Measurements from ENCODE around the gene SUGCT. TPM values are rescaled to one million over a fixed set of nuclear protein-coding genes. Genes with fewer than 3 reads are reported as not detected.

The SUGCT gene
- total and polyA plus RNA-seq, 9 of the 15 experiments (the other 6 are each of a cell fraction or from before 2014, with no cell fraction given), result 0.58 to 2.5 (median 1.4) TPM

- no peak overlapping the region for H3K4me3 ChIP-seq
- BruUV-seq (replicated peaks), result no TSS peak
- FAIRE-seq, result no peak
Measured at GRCh38 chr7:40842641-40843040, 707.8 kb downstream of the SUGCT start.

More at GRCh38 chr7:40842641-40843040, 707.8 kb downstream of the SUGCT start:
- ChIA-PET POLR2A (no interaction called here), CTCF (ENCODE audit: low intra/inter-chr PET ratio) (no interaction called here)
- ATAC-seq, result no peak
- Histone ChIP-seq H3K27me3 (ENCODE audit: control insufficient read depth in 2 of 2, insufficient read depth in 2 of 2, low read length in 2 of 2) (no peaks in the 10 kb centered on the region), H3K9me1 (ENCODE audit: control insufficient read depth, insufficient read depth, low read length) (no peaks in the 10 kb centered on the region), H3K79me2 (ENCODE audit: control insufficient read depth, insufficient read depth, low read length) (no peaks in the 10 kb centered on the region), H3K4me1 (replicated peaks in 1 of 2; ENCODE audit: control insufficient read depth in 2 of 2, insufficient read depth in 2 of 2, low read length in 2 of 2) (no peaks in the 10 kb centered on the region), H3K36me3 (ENCODE audit: control insufficient read depth, insufficient read depth, low read length) (no peaks in the 10 kb centered on the region), H3K9me3 (replicated peaks; ENCODE audit: control insufficient read depth, insufficient read depth, low read depth, low read length) (no peaks in the 10 kb centered on the region), H2AFZ (ENCODE audit: low read depth, low read length) (no peak overlapping the region), H3K4me2 (ENCODE audit: insufficient read depth, low read length) (no peak overlapping the region), H3K9ac (ENCODE audit: insufficient read depth in 1 of 2, low read depth in 2 of 2, low read length in 2 of 2) (no peak overlapping the region), H4K20me1 (replicated peaks; ENCODE audit: control insufficient read depth, insufficient read depth, low read length) (no peaks in the 10 kb centered on the region), H3K27ac (ENCODE audit: extremely low read depth, low read depth, low read length) (no peak overlapping the region)
- in situ Hi-C loops (cut with MboI) (no loop called here), intact Hi-C loops (cut with micrococcal nuclease) (no loop called here)
- no peak for DNase-seq (ENCODE audit: extremely low read depth in 1 of 4, low spot score in 3 of 4)
- TF ChIP-seq SMAD3 (CRISPR knock-in tag; conservative IDR thresholded peaks at IDR 0.05) (no peak), CTCFL (IDR thresholded peaks at IDR 0.05; ENCODE audit: borderline replicate concordance, insufficient read depth, low read depth, low read length, poor library complexity, severe bottlenecking) (no peak), EHMT2 (IDR thresholded peaks at IDR 0.05) (no peak), ZNF589 (CRISPR knock-in tag; IDR thresholded peaks at IDR 0.05; ENCODE audit: low read depth) (no peak), SETDB1 (IDR thresholded peaks at IDR 0.05; ENCODE audit: low read length) (no peak)

Data from K562 (cell line).